MM.1S (cell line): ENCODE measurements around the gene RTN4RL1.

Experiments
- DNase-seq: peaks from one replicate; pipeline ENCODE4 v3.0.0-alpha.2; 2015
- H2AFZ ChIP-seq: fragments of 300-600 bp; sonication (generic); 2 replicates; pipeline ENCODE4 v1.6.0; 2016; ENCODE audit warnings: antibody characterized with exemption, low read length
- H3F3A ChIP-seq: fragments of 300-600 bp; sonication (generic); 2 replicates; pipeline ENCODE4 v1.6.1; 2016; ENCODE audit warnings: mild to moderate bottlenecking, antibody characterized with exemption, low read length, moderate library complexity, mixed read lengths; ENCODE audit not compliant: insufficient read depth
- H3K27ac ChIP-seq: fragments of 300-600 bp; sonication (generic); 2 replicates; pipeline ENCODE4 v1.5.1; 2016; ENCODE audit warnings: mild to moderate bottlenecking, low read length
- H3K27me3 ChIP-seq: fragments of 300-600 bp; sonication (generic); replicated peaks from 2 replicates; pipeline ENCODE4 v1.6.0; 2016; ENCODE audit warnings: low read length; ENCODE audit not compliant: insufficient read depth
- H3K36me3 ChIP-seq: fragments of 300-600 bp; sonication (generic); replicated peaks from 2 replicates; pipeline ENCODE4 v1.6.1; 2016; ENCODE audit warnings: mild to moderate bottlenecking, low read length, mixed read lengths; ENCODE audit not compliant: insufficient read depth
- H3K4me1 ChIP-seq: fragments of 300-600 bp; sonication (generic); 2 replicates; pipeline ENCODE4 v1.6.1; 2016; ENCODE audit warnings: low read length, mixed read lengths
- H3K4me2 ChIP-seq: fragments of 300-600 bp; sonication (generic); 2 replicates; pipeline ENCODE4 v1.6.0; 2016; ENCODE audit warnings: low read depth, low read length
- H3K4me3 ChIP-seq: fragments of 300-600 bp; sonication (generic); 2 replicates; pipeline ENCODE4 v1.5.1; 2016; ENCODE audit warnings: low read length, mixed read lengths
- H3K79me2 ChIP-seq: fragments of 300-600 bp; sonication (generic); 2 replicates; pipeline ENCODE4 v1.6.1; 2016; ENCODE audit warnings: mixed run types, low read length, mixed read lengths
- H3K9ac ChIP-seq: fragments of 300-600 bp; sonication (generic); 2 replicates; pipeline ENCODE4 v1.6.1; 2016; ENCODE audit warnings: low read length, mixed read lengths
- H3K9me2 ChIP-seq: fragments of 300-600 bp; sonication (generic); replicated peaks from 2 replicates; pipeline ENCODE4 v1.6.1; 2016; ENCODE audit warnings: mild to moderate bottlenecking, low read length, mixed read lengths; ENCODE audit not compliant: insufficient read depth
- H3K9me3 ChIP-seq: fragments of 300-600 bp; sonication (generic); replicated peaks from 2 replicates; pipeline ENCODE4 v1.6.1; 2016; ENCODE audit warnings: mild to moderate bottlenecking, low read length, mixed read lengths; ENCODE audit not compliant: insufficient read depth
- H4K20me1 ChIP-seq: fragments of 300-600 bp; sonication (generic); 2 replicates; pipeline ENCODE4 v1.6.1; 2016; ENCODE audit warnings: mild to moderate bottlenecking, low read length, moderate library complexity, mixed read lengths; ENCODE audit not compliant: insufficient read depth
- EZH2 ChIP-seq: fragments of 300-600 bp; sonication (generic); optimal IDR thresholded peaks from 2 replicates; pipeline ENCODE3; 2017; ENCODE audit warnings: low read depth, mild to moderate bottlenecking, antibody characterized with exemption, low read length, mixed read lengths
- EZH2phosphoT487 ChIP-seq: fragments of 300-600 bp; sonication (generic); IDR thresholded peaks from 2 replicates; pipeline ENCODE4 v1.6.1; 2018; ENCODE audit warnings: antibody characterized with exemption, low read length
- TF ChIP-seq, protein P1 (sequence below): fragments of 300-600 bp; sonication (generic); IDR thresholded peaks from 2 replicates; pipeline ENCODE4 v1.5.1; 2016; ENCODE audit warnings: antibody characterized with exemption, low read length, mixed read lengths

RTN4RL1 gene

DNA sequence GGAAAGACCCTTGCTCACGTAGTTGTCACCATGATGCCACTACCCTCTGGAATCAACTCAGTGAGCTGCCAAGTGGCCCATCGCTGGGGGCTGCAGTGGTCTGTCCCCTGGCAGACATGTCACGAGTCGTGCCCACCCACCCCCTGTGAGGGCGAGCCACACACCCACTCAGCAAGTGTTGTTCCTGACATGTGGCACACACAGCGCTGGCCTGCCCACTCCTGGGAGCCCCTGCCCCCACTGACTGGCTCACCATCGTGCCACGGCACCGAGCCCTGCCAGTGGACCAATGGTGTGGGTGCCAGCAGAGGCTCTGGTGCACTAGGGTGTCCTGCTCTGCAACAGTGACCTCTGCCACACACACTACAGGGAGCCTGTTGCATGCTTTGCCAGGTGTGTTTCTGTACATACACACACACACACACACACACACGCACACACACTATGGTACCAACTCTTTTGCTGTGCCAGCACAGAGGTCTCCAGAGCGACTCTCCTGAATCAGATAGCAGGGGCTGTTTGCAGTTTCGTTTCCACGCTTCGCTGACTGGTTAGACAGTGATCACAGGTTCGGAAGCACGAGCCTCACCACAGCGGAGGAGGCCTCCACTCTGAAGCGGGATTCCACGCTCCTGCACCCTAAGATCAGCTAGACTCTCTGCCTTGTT is 7.7 kb downstream of the RTN4RL1 start:
- Histone ChIP-seq H3K9me3 (no peaks in the 10 kb centered on the region), H2AFZ (peak overlapping the region; percentile 44), H3K79me2 (no peaks in the 10 kb centered on the region), H3K27me3 (peaks cover 90% of the 10 kb centered on the region), H3K36me3 (no peaks in the 10 kb centered on the region), H3F3A (no peaks in the 10 kb centered on the region; the same call in 1 of the 2 replicates), H3K27ac (no peak overlapping the region; the same call in 1 of the 2 replicates), H3K4me3 (peak overlapping the region; percentile 19), H3K4me1 (peaks cover 15% of the 10 kb centered on the region), H3K9ac (peak overlapping the region; percentile 25; the same call in 1 of the 2 replicates), H3K9me2 (no peaks in the 10 kb centered on the region), H4K20me1 (no peaks in the 10 kb centered on the region), H3K4me2 (peak overlapping the region; percentile 81)
- DNase-seq, result peak; percentile 84
- TF ChIP-seq EZH2phosphoT487 (no peak), EZH2 (no peak)
- TF ChIP-seq, protein P1, sequence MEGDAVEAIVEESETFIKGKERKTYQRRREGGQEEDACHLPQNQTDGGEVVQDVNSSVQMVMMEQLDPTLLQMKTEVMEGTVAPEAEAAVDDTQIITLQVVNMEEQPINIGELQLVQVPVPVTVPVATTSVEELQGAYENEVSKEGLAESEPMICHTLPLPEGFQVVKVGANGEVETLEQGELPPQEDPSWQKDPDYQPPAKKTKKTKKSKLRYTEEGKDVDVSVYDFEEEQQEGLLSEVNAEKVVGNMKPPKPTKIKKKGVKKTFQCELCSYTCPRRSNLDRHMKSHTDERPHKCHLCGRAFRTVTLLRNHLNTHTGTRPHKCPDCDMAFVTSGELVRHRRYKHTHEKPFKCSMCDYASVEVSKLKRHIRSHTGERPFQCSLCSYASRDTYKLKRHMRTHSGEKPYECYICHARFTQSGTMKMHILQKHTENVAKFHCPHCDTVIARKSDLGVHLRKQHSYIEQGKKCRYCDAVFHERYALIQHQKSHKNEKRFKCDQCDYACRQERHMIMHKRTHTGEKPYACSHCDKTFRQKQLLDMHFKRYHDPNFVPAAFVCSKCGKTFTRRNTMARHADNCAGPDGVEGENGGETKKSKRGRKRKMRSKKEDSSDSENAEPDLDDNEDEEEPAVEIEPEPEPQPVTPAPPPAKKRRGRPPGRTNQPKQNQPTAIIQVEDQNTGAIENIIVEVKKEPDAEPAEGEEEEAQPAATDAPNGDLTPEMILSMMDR, result no peak

DNA sequence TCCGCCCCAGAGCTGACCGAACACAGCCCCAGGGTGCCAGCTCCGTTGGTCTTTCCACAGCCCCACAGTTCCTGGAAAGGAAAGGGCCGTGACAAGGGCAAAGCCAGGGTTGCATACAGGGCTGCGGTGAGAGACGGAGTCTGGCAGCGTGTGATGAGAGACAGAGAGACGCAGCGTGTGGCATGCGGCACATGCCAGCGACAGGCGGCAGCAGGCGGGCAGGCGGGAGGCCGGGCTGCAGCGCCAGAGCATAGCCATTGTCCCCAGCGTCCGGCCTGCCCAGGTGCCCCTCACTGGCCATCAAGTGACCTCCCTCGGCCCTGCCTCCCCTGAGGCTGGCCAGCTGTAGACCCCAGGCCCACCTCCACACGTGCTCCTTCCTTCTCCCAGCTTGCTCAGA is 8.6 kb downstream of the RTN4RL1 start:
- Histone ChIP-seq H3K9me3 (no peaks in the 10 kb centered on the region), H2AFZ (no peak overlapping the region), H3K27me3 (peaks cover 91% of the 10 kb centered on the region), H3K79me2 (no peaks in the 10 kb centered on the region), H3K4me3 (no peak overlapping the region), H3K9me2 (no peaks in the 10 kb centered on the region), H3F3A (no peaks in the 10 kb centered on the region; the same call in 1 of the 2 replicates), H3K4me2 (no peak overlapping the region), H3K9ac (no peak overlapping the region), H3K27ac (no peak overlapping the region), H4K20me1 (no peaks in the 10 kb centered on the region), H3K4me1 (peaks cover 15% of the 10 kb centered on the region), H3K36me3 (no peaks in the 10 kb centered on the region)
- no peak for DNase-seq
- TF ChIP-seq EZH2phosphoT487, result no peak
- no peak for TF ChIP-seq EZH2
- TF ChIP-seq, protein P1, result no peak

DNA sequence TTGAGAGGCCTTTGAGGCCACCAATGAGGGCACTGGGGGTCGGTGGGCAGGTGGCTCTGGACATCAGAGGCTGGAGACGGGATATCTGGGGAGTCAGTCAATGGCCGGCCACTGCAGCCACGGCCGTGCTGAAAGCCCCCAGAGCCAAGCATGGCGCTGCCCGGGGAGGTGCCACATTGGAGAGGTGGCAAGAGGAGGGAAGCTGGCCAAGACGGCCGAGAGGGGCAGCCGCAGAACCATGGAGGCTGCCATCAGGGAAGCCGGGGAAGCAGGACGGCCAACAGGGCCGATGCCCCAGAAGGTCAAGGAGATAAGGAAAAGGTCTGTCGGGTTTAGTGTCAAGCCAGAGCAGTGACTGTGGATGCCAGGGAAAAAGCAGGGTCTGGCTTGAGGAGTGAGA is 9.8 kb downstream of the RTN4RL1 start:
- peaks cover 15% of the 10 kb centered on the region for H3K4me1 ChIP-seq
- no peak for TF ChIP-seq EZH2
- no peak for TF ChIP-seq EZH2phosphoT487
- TF ChIP-seq, protein P1, result no peak
- H2AFZ ChIP-seq, result no peak overlapping the region
- no peak overlapping the region for H3K27ac ChIP-seq
- no peaks in the 10 kb centered on the region for H3K36me3 ChIP-seq
- no peaks in the 10 kb centered on the region; the same call in 1 of the 2 replicates for H3F3A ChIP-seq
- no peaks in the 10 kb centered on the region for H3K9me3 ChIP-seq
- no peak overlapping the region for H3K9ac ChIP-seq
- peaks cover 90% of the 10 kb centered on the region for H3K27me3 ChIP-seq
- H4K20me1 ChIP-seq, result no peaks in the 10 kb centered on the region
- H3K9me2 ChIP-seq, result no peaks in the 10 kb centered on the region
- no peak for DNase-seq
- H3K4me3 ChIP-seq, result no peak overlapping the region
- H3K4me2 ChIP-seq, result no peak overlapping the region
- H3K79me2 ChIP-seq, result no peaks in the 10 kb centered on the region
